ENCODE measurements around the gene CACHD1. TPM values are rescaled to one million over a fixed set of nuclear protein-coding genes. Genes with fewer than 3 reads are reported as not detected.

CACHD1 gene
- total RNA-seq, 1 experiment from 2014 or later, result 29.9 TPM

DNA sequence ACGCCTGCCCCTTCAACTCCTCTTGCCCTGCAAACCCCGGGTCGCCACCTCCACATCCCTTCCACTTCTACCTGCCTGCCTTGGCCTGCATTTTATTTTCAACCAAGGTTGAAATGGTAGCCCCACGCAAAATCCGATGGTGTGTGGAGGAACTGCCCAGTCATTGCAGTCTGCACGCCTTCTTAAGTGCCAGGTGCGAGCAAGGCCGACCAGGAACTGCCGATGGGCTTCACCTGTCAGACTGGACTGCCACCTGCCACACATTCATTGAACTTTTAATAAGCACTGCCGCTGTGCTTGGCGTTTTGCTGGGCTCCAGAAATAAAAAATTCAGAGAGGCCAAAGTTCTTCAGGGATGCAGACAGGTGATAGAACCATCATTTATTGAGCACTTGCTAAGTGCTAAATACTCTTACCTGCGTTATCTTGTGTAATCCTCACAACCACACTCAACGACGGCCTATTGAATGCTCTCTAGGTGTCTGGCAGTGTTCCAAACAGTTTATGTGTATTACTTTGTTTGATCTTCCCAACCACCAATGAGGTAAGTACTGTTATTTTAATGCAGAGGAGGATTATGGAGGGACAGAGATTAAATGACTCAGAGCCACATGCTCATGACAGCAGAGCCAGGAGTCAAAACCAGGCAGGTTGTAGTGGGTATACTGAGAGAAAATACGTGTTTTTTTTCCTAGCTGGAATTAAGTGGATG lies 36.2 kb downstream of the CACHD1 start:
- Histone ChIP-seq H3K4me1 (ENCODE audit: control insufficient read depth, insufficient read depth, low read length) (peaks cover 32% of the 10 kb centered on the region), H3K4me3 (ENCODE audit: low read depth in 2 of 2, low read length in 2 of 2) (peak overlapping the region; percentile 44 to 65), H3K27me3 (ENCODE audit: control insufficient read depth, insufficient read depth, low read length) (no peaks in the 10 kb centered on the region), H3K27ac (ENCODE audit: low read length) (peak overlapping the region; percentile 71), H3K36me3 (ENCODE audit: control insufficient read depth, insufficient read depth, low read length) (no peaks in the 10 kb centered on the region; the same call in 1 of the 2 replicates), H3K9me3 (ENCODE audit: control insufficient read depth, insufficient read depth, low read depth, low read length) (no peaks in the 10 kb centered on the region)
- CTCF ChIA-PET, result no interaction called here
- intact Hi-C loops (cut with micrococcal nuclease; ENCODE audit: unreplicated experiment), result no loop called here
- no peak for TF ChIP-seq REST (IDR thresholded peaks at IDR 0.05; ENCODE audit: insufficient read depth in 1 of 2, low read depth in 2 of 2, low read length in 1 of 2)
- peak; percentile 34; the same call in 1 of the 2 replicates for TF ChIP-seq TCF7L2 (IDR thresholded peaks at IDR 0.05; ENCODE audit: low read depth, low read length)
- POLR2A ChIA-PET, result no interaction called here
- DNase-seq (ENCODE audit: low read depth, low spot score), result no peak
- ATAC-seq, result peak; percentile 64
- in situ Hi-C loops (cut with HindIII; ENCODE audit: low pct_unique_long_range_greater_than_20kb, low sequenced_read_pairs), result no loop called here
- BruUV-seq (replicated peaks), result no TSS peak

DNA sequence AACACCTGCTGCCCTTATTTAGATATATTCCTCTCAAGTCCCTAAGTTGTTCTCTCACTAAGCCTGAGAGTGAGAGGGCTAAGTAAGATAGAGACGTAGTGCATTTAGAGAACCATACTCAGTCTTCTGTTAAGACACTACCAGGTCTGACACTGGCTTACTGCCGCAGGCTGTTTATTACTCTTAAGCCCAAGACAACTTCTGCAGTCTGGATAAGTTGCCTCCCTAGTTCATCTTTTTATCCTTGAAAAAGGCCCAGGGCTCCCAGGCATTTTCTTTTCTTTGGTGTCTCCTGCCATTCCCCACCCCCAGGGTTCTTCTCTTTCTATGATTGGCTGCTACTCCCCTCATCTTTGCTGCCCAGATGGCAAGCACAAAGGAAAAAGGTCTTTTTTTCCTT lies 38.7 kb downstream of the CACHD1 start:
- H3K27ac ChIP-seq (ENCODE audit: low read length), result no peak overlapping the region
- CTCF ChIA-PET, result no interaction called here
- no peak for TF ChIP-seq CTCF (IDR thresholded peaks at IDR 0.05)
- no peak for TF ChIP-seq SIN3A (IDR thresholded peaks at IDR 0.05; ENCODE audit: borderline replicate concordance, insufficient read depth, low read depth, low read length)
- no peak for TF ChIP-seq REST (IDR thresholded peaks at IDR 0.05; ENCODE audit: insufficient read depth in 1 of 2, low read depth in 2 of 2, low read length in 1 of 2)
- TF ChIP-seq TCF7L2 (IDR thresholded peaks at IDR 0.05; ENCODE audit: low read depth, low read length), result no peak
- no peak for TF ChIP-seq POLR2AphosphoS5 (IDR thresholded peaks at IDR 0.05; ENCODE audit: low read depth, low read length)
- no TSS peak for BruUV-seq (replicated peaks)
- in situ Hi-C loops (cut with HindIII; ENCODE audit: low pct_unique_long_range_greater_than_20kb, low sequenced_read_pairs) (no loop called here), intact Hi-C loops (cut with micrococcal nuclease; ENCODE audit: unreplicated experiment) (no loop called here)
- H3K27me3 ChIP-seq (ENCODE audit: control insufficient read depth, insufficient read depth, low read length), result no peaks in the 10 kb centered on the region
- ATAC-seq (no peak), DNase-seq (ENCODE audit: low read depth, low spot score) (no peak)
- H3K4me3 ChIP-seq (ENCODE audit: low read depth in 2 of 2, low read length in 2 of 2), result no peak overlapping the region
- H3K9me3 ChIP-seq (ENCODE audit: control insufficient read depth, insufficient read depth, low read depth, low read length), result no peaks in the 10 kb centered on the region
- peaks cover 34% of the 10 kb centered on the region for H3K4me1 ChIP-seq (ENCODE audit: control insufficient read depth, insufficient read depth, low read length)
- no peaks in the 10 kb centered on the region for H3K36me3 ChIP-seq (ENCODE audit: control insufficient read depth, insufficient read depth, low read length)
- POLR2A ChIA-PET, result no interaction called here
